ENCODE results near the gene TMCO1.
A peak's percentile ranks its signal among the peaks of the same experiment; 100 is the strongest.
"Not testable (repeated sequence)": the region's sequence is repeated elsewhere in the genome, so short reads cannot be mapped to it uniquely, and the experiment has no call there.

TMCO1 gene

GRCh38 chr1:165768513-165769394 lies at the start of gene TMCO1:
TSS of gene TMCO1 (minus strand) at chr1:165768868. CDS start at chr1:165768751, 117 bp downstream.
- peak; percentile 99 for DNase-seq (ENCODE audit: low spot score)

- DNase-seq (ENCODE audit: low spot score) = no peak
Observed at GRCh38 chr1:165816826-165817497, 48.3 kb upstream of the TMCO1 start.

GRCh38 chr1:165816157-165816556 lies 47.5 kb upstream of the TMCO1 start:
- no peak for DNase-seq (ENCODE audit: low spot score)

GRCh38 chr1:165815725-165816124 lies 47.1 kb upstream of the TMCO1 start:
- peak; percentile 35 for DNase-seq (ENCODE audit: low spot score)

GRCh38 chr1:165807613-165808012 lies 38.9 kb upstream of the TMCO1 start:
- DNase-seq (ENCODE audit: low spot score) = no peak

GRCh38 chr1:165804513-165804912 lies 35.8 kb upstream of the TMCO1 start:
- not testable (repeated sequence) for DNase-seq (ENCODE audit: low spot score)

GRCh38 chr1:165799387-165799786 lies 30.7 kb upstream of the TMCO1 start:
- DNase-seq (ENCODE audit: low spot score) = no peak

- DNase-seq (ENCODE audit: low spot score) = no peak
Observed at GRCh38 chr1:165795894-165796293, 27.2 kb upstream of the TMCO1 start.

GRCh38 chr1:165793951-165794350 lies 25.3 kb upstream of the TMCO1 start:
- DNase-seq (ENCODE audit: low spot score) = no peak

- DNase-seq (ENCODE audit: low spot score) = no peak
Observed at GRCh38 chr1:165787741-165788140, 19.1 kb upstream of the TMCO1 start.

- not testable (repeated sequence) for DNase-seq (ENCODE audit: low spot score)
Observed at GRCh38 chr1:165783519-165783918, 14.9 kb upstream of the TMCO1 start.

GRCh38 chr1:165778197-165778596 lies 9.5 kb upstream of the TMCO1 start:
- DNase-seq (ENCODE audit: low spot score) = not testable (repeated sequence)

- DNase-seq (ENCODE audit: low spot score) = peak; percentile 58
Observed at GRCh38 chr1:165773324-165773965, 4.8 kb upstream of the TMCO1 start.

- DNase-seq (ENCODE audit: low spot score) = no peak
Observed at GRCh38 chr1:165772739-165773138, 4.1 kb upstream of the TMCO1 start.

GRCh38 chr1:165764277-165764676 lies 4.4 kb downstream of the TMCO1 start:
- DNase-seq (ENCODE audit: low spot score) = no peak

- no peak for DNase-seq (ENCODE audit: low spot score)
Observed at GRCh38 chr1:165763442-165763841, 5.2 kb downstream of the TMCO1 start.

- DNase-seq (ENCODE audit: low spot score) = no peak
Observed at GRCh38 chr1:165762725-165763124, 5.9 kb downstream of the TMCO1 start.

GRCh38 chr1:165759095-165759494 lies 9.6 kb downstream of the TMCO1 start:
- DNase-seq (ENCODE audit: low spot score) = no peak

- no peak for DNase-seq (ENCODE audit: low spot score)
Observed at GRCh38 chr1:165755393-165756010, 13.2 kb downstream of the TMCO1 start.

GRCh38 chr1:165753934-165754333 lies 14.7 kb downstream of the TMCO1 start:
- DNase-seq (ENCODE audit: low spot score) = no peak

- no peak for DNase-seq (ENCODE audit: low spot score)
Observed at GRCh38 chr1:165748550-165748949, 20.1 kb downstream of the TMCO1 start.

Measured in AG08395 (cell line).